Measurements from ENCODE around the gene ARID2.

The ARID2 gene

DNA sequence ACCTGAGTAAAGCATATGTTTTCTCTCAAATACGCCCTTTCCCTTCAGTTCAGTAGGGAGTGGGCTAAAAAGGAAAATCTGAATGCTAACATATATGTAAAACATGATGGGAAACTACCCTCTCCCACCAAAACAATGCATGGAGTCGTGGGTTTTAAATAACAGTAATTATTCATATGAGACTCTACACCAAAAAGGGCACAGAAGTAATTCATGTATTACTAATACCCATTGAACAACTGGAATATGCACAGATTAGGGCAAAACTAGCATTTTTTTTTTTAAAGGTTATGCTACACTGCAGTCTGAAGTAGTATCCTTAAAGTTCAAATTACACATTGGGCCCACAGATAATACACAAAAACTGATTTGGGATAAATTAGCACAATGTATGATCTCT, 8.1 kb upstream of the ARID2 start:
- DNase-seq: no peak

DNA sequence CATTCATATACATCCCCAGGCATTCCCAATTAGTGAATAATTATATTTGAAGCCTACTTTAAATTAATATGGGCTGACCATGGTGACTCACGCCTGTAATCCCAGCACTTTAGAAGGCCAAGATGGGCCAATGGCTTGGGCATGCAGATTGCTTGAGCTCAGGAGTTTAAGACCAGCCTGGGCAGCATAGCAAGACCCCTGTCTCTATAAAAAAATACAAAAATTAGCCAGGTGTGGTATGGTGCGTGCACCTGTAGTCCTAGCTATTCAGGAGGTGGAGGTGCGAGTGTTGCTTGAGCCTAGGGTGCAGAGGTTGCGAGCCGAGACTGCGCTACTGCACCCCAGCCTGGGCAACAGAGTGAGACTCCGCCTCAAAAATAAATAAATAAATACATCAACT, 7.6 kb upstream of the ARID2 start:
- no peak for DNase-seq

DNA sequence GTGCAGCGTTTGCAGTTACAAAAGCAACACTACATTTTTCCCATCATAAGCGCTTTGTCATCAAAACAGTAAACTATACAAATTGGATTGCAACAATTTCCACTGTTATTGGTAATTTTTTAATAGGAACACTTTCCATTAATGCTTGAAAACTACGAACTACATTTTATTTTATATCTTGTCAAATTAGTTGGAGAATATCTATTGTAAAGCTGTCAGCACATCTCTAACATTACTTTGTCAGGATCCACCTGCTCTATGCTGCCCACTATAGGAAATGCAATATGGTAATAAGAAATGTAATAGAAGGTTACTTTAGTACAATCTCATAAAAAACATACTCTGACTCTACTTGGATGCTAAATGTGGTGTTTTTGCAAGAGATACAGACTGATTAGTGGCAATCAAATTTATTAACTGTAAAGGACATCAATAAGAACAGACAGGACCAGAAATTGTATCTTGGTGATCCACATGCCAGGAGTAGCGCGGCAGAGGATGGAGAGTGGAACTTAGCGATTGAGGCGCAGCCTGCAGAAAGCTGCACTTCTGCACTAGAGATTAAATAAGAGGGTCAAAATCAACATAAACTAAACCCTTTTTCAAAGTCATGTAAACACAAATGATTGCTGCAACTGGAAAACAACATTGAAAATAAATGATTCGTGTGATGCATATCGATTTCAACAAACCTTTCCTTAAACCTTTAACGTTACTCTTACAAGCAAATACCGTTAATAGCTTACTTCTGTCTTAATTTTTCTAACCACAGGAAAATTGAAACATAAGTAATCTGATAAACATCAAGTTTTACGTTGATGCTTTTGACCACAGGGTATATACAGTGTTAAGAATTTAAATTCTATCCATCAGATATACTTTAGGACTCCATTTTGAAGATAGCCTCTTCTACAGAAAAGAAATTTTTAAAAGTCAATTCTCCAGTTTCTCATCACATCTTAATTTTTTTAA, 3.6 kb upstream of the ARID2 start:
- peak; percentile 28 for DNase-seq

DNA sequence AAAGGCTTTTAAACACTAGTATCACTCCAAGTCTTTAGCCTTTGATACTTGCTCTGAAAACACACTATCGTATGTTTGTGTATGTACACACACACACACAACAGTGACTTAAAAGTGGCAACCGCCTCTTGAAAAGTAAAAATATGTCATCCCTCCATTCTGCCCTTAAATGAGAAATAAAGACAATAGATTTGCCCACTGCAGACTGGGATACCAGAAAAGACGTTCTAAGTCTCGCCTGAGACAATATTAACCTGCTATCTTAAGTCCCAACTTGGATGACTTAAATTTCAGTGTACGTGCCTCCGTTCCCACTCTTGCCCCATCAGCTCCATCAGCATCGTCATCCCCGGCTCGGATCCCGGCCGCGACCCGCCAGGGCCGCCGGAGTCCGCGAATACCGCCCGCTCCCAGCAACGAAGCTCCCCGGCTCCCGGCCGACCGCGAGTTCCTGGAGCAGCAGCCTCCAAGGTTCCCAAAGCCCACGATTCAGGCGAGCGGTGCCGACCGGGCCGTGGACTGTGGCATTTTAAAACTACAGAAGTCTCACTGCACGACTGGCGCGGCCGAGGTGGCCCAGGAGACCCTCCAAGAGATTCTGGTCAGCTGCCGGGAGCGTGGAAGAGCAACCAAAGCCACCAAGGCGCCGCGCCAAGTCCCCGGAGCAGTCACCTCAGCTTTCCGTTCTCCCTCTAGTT, 2.8 kb upstream of the ARID2 start:
- peak; percentile 81 for DNase-seq

DNA sequence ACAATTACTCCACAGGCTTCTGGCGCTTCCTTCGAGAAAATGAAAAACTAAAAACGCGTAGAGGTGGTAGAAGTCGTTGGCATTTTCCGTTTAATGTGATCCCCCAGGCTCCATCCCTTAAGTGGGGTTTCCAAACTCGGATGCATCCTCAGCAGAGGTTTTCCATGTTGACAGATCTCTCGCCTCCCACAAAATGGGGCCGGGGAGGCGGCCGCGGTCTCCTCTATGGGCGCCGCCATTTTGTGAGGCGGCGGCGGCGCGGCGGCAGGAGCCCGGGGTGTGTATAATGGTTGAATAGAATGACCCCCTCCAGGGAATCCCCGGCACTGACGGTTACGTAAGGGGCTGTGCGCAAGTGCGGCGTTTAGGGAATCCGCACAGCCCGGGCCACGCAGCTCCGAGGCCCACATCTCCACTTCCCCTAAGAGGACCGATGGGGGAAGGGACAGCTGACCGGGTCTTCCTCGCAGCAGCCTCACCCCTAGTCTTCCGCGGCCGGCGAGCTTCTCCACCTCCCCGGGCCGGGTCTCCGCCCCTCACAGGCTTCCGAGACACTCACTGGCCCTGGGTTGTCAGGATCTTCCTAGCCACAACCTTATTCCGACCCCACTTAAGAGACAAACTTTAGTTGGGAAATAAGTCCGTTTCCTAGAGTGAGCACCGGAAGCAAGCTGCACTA, 2.1 kb upstream of the ARID2 start:
- peak; percentile 96 for DNase-seq

DNA sequence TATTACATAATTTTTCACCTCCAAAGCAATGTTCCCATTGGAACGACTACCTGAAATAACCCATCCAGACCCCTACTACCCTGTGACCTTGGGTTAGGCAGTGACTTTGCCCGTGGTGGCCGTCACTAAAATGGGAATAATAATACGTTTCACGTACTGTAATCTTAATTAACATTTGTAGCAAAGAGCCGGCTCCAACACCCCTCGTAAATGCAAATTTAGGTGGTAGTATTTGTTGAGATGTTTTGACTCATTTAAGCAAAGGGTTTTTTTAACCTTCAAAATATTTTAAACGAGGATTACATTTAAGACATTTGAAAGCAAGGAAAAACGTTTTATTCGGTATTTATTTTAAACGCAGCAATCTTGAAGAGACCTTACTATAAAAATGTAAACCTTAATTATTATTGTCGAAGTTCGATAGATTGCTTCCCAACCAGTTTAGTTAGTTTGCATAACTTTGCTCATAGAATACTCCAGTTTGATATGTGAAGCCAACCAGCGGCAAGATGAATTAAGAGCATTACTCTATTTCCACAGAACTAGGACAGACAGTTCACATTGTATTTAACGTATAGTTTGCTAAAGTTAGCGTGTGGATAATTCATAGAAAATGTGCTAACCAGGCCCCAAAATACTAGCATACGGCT, 1.4 kb upstream of the ARID2 start:
- DNase-seq: no peak

DNA sequence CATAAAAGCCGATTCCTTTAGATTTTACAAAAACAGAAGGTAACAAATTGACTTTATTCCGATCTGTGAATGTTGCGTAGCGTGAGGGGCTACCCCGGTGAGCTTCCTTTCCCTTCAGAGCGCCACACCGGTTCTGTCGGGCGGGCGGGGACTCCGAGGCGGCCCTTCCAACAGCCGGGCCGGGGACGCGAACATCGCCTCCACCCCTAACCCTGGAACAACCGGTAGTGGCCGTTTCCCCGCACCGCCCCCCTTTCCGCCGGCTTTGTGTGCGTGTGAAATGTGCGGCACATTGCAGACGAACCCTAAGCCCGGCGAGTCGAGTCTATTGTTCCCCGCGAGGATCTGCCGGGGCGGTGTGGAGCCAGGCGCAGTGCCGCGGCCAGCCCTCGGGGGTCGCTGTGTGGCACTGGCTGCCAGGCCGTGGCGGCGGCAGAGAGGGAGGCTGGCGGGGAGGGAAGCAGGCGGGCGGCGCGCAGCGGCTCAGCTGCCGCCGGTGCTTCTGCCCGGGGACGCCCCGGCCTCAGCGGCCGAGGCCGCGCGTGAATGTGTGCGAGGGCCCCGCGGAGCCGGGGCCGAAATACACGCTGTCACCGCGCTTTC, 775 bp upstream of the ARID2 start:
- DNase-seq: peak; percentile 98

DNA sequence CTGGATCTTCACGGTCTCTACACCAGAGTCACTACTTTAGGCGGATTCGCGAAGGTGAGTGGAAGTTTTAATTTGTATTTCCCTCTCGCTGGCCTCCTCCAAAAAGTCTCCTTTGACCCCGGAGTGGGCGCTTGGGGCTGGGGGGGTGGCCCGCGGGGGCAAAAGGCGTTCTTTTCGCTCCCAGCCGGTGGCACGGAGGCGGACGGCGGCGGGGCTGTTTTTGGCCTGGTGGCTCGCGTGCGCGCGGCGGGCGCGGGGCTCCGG, 510 bp downstream of the ARID2 start:
- no peak for DNase-seq

DNA sequence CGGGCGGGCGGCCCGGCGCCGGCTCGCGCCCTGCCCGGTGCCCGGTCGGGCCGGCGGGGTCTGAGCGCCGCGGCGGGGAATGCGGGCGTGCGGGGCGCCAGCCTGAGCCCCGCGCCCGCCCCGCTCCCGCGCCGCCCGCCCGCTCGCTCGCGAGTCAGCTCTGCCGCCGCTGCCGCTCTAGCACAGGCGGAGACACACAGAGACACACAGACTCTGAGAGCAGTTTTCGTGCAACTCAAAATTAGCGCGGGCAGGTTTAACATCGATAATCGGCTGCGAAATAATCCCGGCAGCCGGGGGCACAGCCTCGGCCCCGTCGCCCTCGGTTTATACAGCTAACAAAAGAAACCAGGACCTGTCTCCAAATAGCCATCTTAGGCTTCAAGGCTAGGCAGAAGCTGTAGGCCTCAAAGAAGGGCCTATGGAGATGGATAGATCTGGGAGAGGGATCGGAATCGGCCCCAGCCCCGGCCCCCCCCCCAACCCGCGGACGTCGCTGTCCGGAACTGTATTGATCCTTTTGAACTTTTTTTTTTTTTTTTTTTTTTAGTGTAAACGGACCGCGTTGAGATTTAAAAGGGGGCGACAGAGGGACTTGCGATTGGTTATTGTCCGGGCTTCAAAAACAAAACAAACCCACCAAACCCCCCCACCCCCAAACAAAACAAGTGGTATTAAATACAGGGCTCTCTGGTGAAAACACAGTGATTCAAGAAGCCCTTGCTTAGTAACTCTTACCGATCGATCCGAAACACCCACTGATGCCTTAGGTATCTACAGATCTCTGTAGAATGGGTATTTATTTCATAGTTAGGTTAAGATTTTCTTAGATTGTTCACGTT, 1.1 kb downstream of the ARID2 start:
- DNase-seq: peak; percentile 74

DNA sequence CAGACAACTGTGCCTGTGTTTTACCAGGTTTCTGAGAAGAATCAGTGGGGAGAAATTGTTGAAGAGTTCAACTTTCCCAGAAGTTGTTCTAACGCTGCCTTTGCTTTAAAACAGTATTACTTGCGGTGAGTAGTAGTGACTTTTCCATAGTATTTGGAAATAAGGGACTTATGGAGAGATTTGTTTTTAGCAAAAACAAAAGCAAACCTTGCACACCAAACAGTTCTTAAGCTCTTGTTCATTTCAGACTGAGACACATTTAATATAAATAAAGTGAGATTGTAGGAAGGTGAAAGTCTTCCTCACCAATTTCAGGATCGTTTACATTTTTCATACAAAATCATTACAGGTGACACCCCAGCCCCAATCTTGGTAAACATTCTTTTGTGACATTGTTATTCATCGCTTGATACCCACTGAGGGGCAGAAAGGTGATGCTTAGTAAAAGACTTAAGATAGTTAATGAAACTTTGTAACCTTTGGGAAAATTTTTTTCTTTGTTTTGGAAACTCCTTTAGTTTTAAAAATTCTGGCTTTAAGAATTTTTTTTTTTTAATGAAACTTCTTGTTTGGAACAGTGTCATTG, 1.8 kb downstream of the ARID2 start:
- no peak for DNase-seq

DNA sequence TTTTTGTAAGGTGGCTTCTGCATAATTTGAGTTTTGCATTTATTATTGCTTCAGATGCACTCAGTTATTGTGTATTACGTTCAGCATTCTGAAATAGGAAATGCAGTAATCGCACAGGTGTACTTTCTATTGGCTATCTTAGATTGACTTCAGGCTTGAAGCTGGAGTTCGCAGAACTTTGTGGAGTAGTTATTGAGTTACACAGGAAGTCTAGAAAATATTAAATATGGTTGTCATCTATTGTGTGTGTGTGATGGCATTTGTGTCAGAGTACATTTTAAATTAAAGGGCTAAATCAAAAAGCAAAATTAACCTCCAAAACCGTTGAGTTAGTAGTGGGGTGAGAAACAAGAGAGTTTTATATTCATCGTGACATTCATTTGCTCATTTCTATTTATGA, 2.7 kb downstream of the ARID2 start:
- no peak for DNase-seq

DNA sequence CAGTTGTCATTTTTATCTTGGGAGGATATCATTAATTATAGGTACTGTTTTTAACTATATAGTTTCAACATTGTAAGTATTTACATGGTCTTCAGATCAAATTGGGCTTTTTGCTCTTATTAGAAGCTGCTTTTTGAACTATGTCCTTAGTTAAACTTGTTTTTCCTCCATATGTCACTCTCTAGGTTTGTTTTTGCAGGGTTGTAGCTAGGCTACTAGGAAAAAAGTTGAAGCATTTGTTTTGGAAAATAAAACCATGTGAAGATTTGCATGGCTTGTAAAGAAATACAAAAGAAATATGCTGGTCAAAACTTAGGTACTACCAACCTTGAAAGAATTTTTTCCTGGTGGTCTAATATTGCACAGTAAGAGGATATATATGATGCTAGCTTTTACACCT, 3.4 kb downstream of the ARID2 start:
- no peak for DNase-seq

DNA sequence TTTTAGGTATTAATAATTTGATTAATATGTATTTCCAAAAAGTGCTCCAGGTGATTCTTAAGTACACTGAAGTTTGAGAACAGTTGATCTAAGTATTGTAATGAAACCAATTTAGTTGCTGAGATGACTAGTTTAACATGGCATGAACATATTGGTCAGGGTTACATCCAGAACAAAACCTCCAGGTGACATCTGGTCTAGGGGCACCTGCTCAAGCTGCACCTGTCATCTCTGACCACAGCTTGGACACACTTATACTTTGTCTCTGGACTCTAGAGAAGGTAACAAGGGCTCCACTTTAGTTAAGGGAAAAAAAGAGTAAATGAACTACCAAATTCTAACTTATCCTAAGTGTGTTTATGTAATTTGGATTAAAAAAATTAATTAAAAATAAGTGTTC, 8.1 kb downstream of the ARID2 start:
- DNase-seq: no peak

DNA sequence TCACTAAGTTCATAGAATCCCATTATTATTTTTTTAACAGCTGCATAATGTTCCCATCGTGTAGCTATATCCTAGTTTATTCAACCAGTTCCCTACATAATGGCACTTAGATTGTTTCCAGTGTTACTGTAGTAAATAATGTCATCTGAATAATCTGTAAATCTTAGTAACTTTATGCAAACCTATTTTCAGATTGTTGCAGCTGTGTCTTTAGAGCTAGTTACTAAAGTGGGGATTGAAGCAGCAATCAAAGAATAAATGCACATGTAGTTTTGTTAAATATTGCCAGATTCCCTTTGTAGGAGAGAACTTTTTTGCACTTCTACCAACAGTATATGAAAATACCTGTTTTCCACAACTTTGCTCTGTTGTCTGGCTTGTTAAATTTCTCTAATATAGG, 13.1 kb downstream of the ARID2 start:
- DNase-seq: no peak

DNA sequence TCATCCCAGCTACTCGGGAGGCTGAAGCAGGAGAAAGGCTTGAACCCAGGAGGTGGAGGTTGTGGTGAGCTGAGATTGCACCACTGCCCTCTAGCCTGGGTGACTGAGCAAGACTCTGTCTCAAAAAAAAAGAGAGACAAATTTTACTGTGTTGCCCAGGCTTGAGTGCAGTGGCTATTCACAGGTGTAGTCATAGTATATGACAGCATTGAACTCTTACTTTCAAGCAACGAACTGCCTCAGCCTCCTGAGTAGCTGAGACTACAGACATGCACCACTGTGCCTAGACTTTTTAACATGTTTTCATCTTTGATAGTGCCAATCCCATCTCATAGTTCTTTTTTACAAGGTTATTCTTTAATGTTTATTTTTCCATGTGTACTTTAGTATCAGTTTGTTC, 13.7 kb downstream of the ARID2 start:
- no peak for DNase-seq

DNA sequence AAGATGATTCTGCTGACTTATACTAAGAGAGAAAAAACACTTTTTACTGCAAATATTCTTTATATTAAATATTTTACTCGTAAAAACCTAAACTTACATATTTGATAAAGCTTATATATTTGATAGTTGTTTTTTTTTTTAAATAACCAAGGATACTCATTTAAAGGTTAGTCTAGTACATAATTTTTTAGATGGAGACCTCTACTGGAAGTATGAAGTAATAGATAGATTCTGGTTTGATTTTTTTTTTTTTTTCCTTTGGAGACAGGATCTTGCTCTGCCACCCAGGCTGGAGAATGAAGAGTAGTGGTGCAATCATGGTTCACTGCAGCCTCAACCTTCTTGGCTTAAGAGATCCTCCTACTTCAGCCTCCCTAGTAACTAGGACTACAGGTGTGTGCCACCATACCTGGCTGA, 16.4 kb downstream of the ARID2 start:
- no peak for DNase-seq

DNA sequence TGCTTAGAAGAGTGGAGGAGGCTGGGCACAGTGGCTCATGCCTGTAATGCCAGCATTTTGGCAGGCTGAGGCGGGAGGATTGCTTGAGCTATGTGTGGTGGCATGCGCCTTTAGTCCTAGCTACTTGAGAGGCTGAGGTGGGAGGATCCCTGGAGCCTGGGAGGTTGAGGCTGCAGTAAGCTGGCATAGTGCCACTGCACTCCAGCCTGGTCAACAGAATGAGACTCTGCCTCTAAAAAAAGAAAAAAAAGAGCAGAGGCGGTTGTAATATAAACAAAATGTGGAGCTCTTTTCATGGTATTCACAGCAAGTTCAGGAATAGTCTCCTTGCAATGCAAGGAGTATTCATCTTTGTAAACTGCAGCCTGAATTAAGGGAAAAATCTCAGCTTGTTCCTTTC, 27.2 kb downstream of the ARID2 start:
- no peak for DNase-seq

DNA sequence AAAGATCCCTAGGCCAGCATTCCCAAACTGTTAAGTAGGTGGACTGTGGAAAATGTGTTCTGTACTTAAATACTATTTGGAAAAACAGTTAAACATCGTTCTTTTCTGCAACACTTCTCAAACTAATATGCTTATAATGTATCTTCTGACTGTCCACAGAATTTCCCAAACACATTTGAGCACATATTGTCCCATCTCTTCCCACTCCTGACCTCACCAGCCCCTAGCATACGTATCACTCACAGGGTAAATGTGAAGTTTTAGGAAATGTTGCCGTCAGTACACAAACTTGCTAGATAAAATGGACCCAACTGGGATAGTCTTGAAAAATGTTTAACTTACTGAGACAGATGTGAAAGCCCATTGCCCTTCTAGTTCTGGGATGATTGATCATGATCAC, 27.7 kb downstream of the ARID2 start:
- no peak for DNase-seq

DNA sequence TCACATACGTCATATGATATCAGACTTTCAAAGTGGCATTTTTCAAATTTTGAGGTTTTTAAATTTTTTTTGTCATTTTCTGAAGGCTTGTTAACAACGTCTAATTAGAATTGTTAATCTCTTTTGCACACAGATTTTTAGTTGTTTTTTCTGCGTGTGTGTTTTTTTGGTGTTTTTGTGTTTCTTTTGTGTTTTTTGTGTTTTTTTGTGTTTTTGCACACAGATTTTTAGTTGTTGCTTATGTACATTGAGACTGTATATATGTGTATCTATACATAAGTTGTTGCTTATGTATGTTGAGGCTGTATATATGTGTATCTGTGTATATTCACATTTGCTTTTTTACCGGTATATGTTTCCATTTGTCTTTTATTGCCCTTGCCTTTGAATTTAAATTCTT, 30.8 kb downstream of the ARID2 start:
- no peak for DNase-seq

DNA sequence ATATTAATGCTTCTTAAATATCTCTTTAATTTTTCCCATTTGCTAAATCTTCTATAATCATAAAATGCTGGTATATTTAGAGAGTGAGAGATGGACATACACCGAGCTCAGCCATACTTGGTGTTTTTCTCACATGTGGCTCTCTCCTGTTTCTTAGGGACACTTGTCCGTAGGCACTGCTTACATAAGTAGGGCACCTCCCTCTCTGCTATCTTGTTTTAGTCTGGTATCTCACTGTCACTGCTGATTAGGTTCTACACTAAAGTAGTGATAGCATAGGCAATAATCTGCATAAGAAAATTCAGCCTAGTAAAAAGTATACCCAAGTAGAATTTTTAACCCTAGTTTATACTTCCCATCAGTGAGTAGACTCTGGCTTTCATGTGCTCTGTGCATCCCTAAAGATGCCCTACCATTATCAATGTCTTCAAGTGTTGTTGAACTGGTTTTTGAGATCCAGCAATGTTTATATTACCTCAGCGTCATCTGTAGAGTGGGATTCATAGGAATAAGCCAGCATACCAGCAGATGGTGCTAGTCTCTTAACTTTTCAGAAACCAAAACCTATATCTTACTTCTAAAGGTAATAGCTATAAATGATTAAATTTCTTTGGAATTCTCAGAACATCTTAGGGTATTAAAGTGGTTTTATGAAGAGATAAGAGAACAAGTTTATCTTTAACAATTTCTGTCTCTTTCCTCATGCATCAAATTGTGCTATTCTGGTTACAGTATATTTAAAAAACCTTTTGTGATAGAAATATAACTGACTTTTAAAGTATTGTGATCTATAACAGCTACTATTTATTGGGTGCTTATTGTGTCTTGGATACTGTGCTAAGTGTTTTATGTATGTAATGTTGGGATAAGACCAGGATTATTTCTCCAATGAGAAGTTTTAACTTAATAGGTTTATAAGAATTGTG, 32.9 kb downstream of the ARID2 start:
- DNase-seq: no peak

DNA sequence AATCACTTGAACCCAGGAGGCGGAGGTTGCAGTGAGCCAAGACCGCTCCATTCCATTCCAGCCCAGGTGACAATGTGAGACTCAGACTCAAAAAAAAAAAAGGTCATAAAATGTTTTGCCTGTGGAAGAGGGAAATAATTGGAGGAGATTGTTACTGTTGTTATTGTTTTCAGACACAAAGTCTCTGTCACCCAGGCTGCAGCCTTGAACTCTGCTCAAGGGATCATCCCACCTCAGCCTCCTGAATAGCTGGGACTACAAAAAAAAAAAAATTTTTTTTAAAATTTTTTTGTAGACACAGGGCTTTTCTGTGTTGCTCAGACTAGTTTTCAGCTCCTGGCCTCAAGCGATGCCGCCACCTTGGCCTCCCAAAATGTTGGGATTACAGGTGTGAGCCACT, 33.9 kb downstream of the ARID2 start:
- no peak for DNase-seq
